OCI-LY7 (cell line): Measurements from ENCODE around the gene EDN2. TPM values are rescaled to one million over a fixed set of nuclear protein-coding genes. Genes with fewer than 3 reads are reported as not detected.
A peak's percentile ranks its signal among the peaks of the same experiment; 100 is the strongest.

ENCODE experiments used
- BruUV-seq: library from RNA; stranded (reverse); fragments of 400-500 nt; replicated peaks from 2 replicates; lab custom pipeline; 2021; lab: Mats Ljungman, UMichigan
- CTCF ChIA-PET: fragments of 300-600 bp; sonication (Branson Sonifier 250); formaldehyde crosslinking; loops from one replicate; lab custom pipeline; 2022; ENCODE audit warnings: antibody characterized with exemption; ENCODE audit not compliant: unreplicated experiment; lab: Charles Lee
- POLR2A ChIA-PET: fragments of 300-600 bp; sonication (Branson Sonifier 250); formaldehyde crosslinking; loops from one replicate; lab custom pipeline; 2022; ENCODE audit warnings: antibody characterized with exemption; lab: Charles Lee
- DNase-seq: peaks from one replicate; pipeline ENCODE4 v3.0.0-alpha.2; 2015; ENCODE audit warnings: low spot score
- H2AFZ ChIP-seq: fragments of 200-600 bp; sonication (generic), shearing (Covaris generic); 2 replicates; pipeline ENCODE4 v1.6.1; 2014; ENCODE audit warnings: mild to moderate bottlenecking, antibody characterized with exemption, low read length, moderate library complexity
- H3K27ac ChIP-seq: fragments of 200-600 bp; sonication (generic); 2 replicates; pipeline ENCODE4 v1.5.1; 2014; ENCODE audit warnings: mixed run types, low read depth, mild to moderate bottlenecking, moderate library complexity, low read length, inconsistent platforms; ENCODE audit not compliant: poor library complexity, severe bottlenecking
- H3K36me3 ChIP-seq: fragments of 200-600 bp; sonication (generic); 2 replicates; pipeline ENCODE4 v1.6.1; 2014; ENCODE audit warnings: mild to moderate bottlenecking, antibody characterized with exemption, low read length, moderate library complexity, mixed read lengths; ENCODE audit not compliant: insufficient read depth
- H3K4me1 ChIP-seq: fragments of 200-600 bp; sonication (generic); 2 replicates; pipeline ENCODE4 v1.5.1; 2014; ENCODE audit warnings: mild to moderate bottlenecking, low read length; ENCODE audit not compliant: insufficient read depth, poor library complexity, severe bottlenecking
- H3K4me2 ChIP-seq: fragments of 200-600 bp; sonication (generic); 2 replicates; pipeline ENCODE4 v1.6.1; 2014; ENCODE audit warnings: mild to moderate bottlenecking, low read length
- H3K4me3 ChIP-seq: fragments of 200-600 bp; sonication (generic); 2 replicates; pipeline ENCODE4 v1.5.1; 2014; ENCODE audit warnings: mild to moderate bottlenecking, low read depth, low read length; ENCODE audit not compliant: poor library complexity, severe bottlenecking
- H3K79me2 ChIP-seq: fragments of 200-600 bp; sonication (generic); 2 replicates; pipeline ENCODE4 v1.6.1; 2016; ENCODE audit warnings: low read depth, mild to moderate bottlenecking, low read length, moderate library complexity, mixed read lengths; ENCODE audit not compliant: insufficient read depth
- H3K9me2 ChIP-seq: fragments of 200-600 bp; sonication (generic); 2 replicates; pipeline ENCODE4 v1.6.1; 2016; ENCODE audit warnings: mild to moderate bottlenecking, low read length, mixed read lengths; ENCODE audit not compliant: insufficient read depth
- H3K9me3 ChIP-seq: fragments of 200-600 bp; sonication (generic); 2 replicates; pipeline ENCODE4 v1.6.1; 2014; ENCODE audit warnings: mild to moderate bottlenecking, mixed run types, low read length, mixed read lengths
- H4K20me1 ChIP-seq: fragments of 200-600 bp; sonication (generic); 2 replicates; pipeline ENCODE4 v1.6.1; 2014; ENCODE audit warnings: mild to moderate bottlenecking, antibody characterized with exemption, low read length, moderate library complexity, mixed read lengths; ENCODE audit not compliant: insufficient read depth
- EZH2phosphoT487 ChIP-seq: fragments of 200-600 bp; sonication (generic); IDR thresholded peaks from 2 replicates; pipeline ENCODE4 v1.6.1; 2018; ENCODE audit warnings: low read depth, borderline replicate concordance, mild to moderate bottlenecking, mixed run types, antibody characterized with exemption, low read length, moderate library complexity, mixed read lengths
- intact Hi-C: fragments of 100-400 bp; cut with micrococcal nuclease; formaldehyde crosslinking; loops from one replicate; pipeline ENCODE4 v1.10.0; 2022; ENCODE audit not compliant: unreplicated experiment
- total RNA-seq, 2 experiments: library from RNA; depleted of rRNA in 1 of 2; stranded (reverse); fragments of >200 nt in 1 of 2; shearing (Covaris generic) in 1 of 2; gene quantifications; 2 replicates each; pipeline ENCODE4 v1.2.3, GENCODE V29; 2014 to 2022
- TF ChIP-seq, protein P1 (sequence below): fragments of 200-600 bp; sonication (generic); conservative IDR thresholded peaks from 2 replicates; pipeline ENCODE4 v1.5.1; 2014; ENCODE audit warnings: mild to moderate bottlenecking, antibody characterized with exemption, low read length, moderate library complexity, mixed read lengths

The EDN2 gene
- total RNA-seq, 2 experiments from 2014 or later: not detected

GRCh38 chr1:41516168-41517061 lies 31.9 kb upstream of the EDN2 start:
- Histone ChIP-seq H3K79me2 (no peaks in the 10 kb centered on the region), H3K36me3 (no peaks in the 10 kb centered on the region), H3K4me3 (no peak overlapping the region), H3K4me1 (no peaks in the 10 kb centered on the region), H3K9me2 (no peaks in the 10 kb centered on the region), H4K20me1 (no peaks in the 10 kb centered on the region), H3K4me2 (peak overlapping the region; percentile 24; the same call in 1 of the 2 replicates), H2AFZ (no peak overlapping the region), H3K9me3 (no peaks in the 10 kb centered on the region), H3K27ac (no peak overlapping the region)
- CTCF ChIA-PET: no interaction called here
- intact Hi-C loops: loop anchor here (1.0 to 10.0 kb wide), 2 partner anchors 58 to 348 kb away; no protein-coding TSS in a partner anchor
- no TSS peak for BruUV-seq
- peak; percentile 54 for DNase-seq
- POLR2A ChIA-PET: no interaction called here
- TF ChIP-seq, protein P1, sequence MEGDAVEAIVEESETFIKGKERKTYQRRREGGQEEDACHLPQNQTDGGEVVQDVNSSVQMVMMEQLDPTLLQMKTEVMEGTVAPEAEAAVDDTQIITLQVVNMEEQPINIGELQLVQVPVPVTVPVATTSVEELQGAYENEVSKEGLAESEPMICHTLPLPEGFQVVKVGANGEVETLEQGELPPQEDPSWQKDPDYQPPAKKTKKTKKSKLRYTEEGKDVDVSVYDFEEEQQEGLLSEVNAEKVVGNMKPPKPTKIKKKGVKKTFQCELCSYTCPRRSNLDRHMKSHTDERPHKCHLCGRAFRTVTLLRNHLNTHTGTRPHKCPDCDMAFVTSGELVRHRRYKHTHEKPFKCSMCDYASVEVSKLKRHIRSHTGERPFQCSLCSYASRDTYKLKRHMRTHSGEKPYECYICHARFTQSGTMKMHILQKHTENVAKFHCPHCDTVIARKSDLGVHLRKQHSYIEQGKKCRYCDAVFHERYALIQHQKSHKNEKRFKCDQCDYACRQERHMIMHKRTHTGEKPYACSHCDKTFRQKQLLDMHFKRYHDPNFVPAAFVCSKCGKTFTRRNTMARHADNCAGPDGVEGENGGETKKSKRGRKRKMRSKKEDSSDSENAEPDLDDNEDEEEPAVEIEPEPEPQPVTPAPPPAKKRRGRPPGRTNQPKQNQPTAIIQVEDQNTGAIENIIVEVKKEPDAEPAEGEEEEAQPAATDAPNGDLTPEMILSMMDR: peak; percentile 86
- no peak for TF ChIP-seq EZH2phosphoT487

- BruUV-seq: no TSS peak
- Histone ChIP-seq H3K79me2 (no peaks in the 10 kb centered on the region), H3K4me1 (no peaks in the 10 kb centered on the region), H3K27ac (no peak overlapping the region), H4K20me1 (no peaks in the 10 kb centered on the region), H3K9me2 (no peaks in the 10 kb centered on the region), H2AFZ (no peak overlapping the region), H3K4me3 (no peak overlapping the region), H3K9me3 (no peaks in the 10 kb centered on the region), H3K36me3 (no peaks in the 10 kb centered on the region), H3K4me2 (no peak overlapping the region)
- intact Hi-C loops: loop anchor here (1.0 to 10.0 kb wide), 2 partner anchors 59 to 349 kb away; no protein-coding TSS in a partner anchor
- ChIA-PET POLR2A (no interaction called here), CTCF (no interaction called here)
- DNase-seq: no peak
- TF ChIP-seq, protein P1: no peak
- no peak for TF ChIP-seq EZH2phosphoT487
These were observed 31.3 kb upstream of the EDN2 start for GRCh38 chr1:41515778-41516167.
